ENCODE data around the gene LRRC41.
A peak's percentile ranks its signal among the peaks of the same experiment; 100 is the strongest.

LRRC41 gene

DNA sequence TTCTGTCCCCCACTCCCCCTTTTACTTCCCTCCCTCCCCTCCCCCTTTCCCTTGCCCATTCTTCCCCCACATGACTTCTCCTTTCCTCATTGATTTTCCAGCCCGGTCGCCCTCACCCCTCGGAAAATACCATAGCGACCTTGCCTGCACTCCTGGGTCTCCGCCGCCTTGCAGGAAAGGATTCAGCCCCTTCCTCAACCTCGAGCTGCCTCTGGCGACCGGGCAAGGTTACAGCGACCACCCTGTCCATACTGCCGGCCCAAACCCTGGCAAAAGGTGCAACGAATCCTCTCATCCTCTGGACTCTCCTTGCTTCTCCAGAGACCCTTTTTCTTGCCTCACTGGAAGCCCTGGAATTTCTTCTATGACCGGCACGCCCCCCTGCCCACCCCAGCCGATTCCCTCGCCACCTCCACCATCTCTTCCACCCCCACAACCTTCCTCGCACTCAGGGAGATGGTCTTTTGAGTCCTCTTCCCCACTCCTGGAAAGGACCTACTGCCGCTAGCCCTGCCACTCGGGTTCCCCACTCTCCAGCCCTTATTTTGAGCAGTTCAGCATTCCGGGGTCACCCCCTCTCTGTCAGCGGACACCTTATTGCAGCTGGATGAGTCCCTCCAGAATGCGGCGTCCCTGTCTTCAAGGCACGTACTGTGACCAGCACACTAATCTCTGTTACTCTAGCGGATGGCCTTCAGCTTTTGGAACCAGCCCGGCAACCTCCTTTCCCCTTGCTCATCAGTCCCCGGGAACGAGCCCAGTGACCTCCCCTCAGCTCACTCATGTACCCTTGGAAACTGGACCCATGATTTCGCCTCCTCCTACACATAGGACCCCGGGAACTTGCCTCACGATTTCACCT lies 38.0 kb upstream of the LRRC41 start:
- TF ChIP-seq ZIC2 (tag by site-specific recombination; IDR thresholded peaks at IDR 0.05) = no peak
- TF ChIP-seq SALL2 (tag by site-specific recombination; IDR thresholded peaks at IDR 0.05; ENCODE audit: borderline replicate concordance) = no peak
- TF ChIP-seq ZNF184 (tag by site-specific recombination; IDR thresholded peaks at IDR 0.05) = no peak
- TF ChIP-seq ZNF660 (tag by site-specific recombination; IDR thresholded peaks at IDR 0.05) = no peak
- TF ChIP-seq ZNF248 (tag by site-specific recombination; IDR thresholded peaks at IDR 0.05) = no peak
- TF ChIP-seq, protein P1, sequence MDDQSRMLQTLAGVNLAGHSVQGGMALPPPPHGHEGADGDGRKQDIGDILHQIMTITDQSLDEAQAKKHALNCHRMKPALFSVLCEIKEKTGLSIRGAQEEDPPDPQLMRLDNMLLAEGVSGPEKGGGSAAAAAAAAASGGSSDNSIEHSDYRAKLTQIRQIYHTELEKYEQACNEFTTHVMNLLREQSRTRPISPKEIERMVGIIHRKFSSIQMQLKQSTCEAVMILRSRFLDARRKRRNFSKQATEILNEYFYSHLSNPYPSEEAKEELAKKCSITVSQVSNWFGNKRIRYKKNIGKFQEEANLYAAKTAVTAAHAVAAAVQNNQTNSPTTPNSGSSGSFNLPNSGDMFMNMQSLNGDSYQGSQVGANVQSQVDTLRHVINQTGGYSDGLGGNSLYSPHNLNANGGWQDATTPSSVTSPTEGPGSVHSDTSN (CRISPR knock-in tag; IDR thresholded peaks at IDR 0.05) = no peak
- no peak for TF ChIP-seq ZNF837 (tag by site-specific recombination; IDR thresholded peaks at IDR 0.05)
- peak; percentile 22; the same call in 1 of the 2 replicates for TF ChIP-seq BCL11A (tag by site-specific recombination; IDR thresholded peaks at IDR 0.05; ENCODE audit: low read depth)
- no peak for TF ChIP-seq ZNF221 (tag by site-specific recombination; IDR thresholded peaks at IDR 0.05; ENCODE audit: borderline replicate concordance)
- no peak for TF ChIP-seq ZNF776 (tag by site-specific recombination; IDR thresholded peaks at IDR 0.05; ENCODE audit: borderline replicate concordance)
- TF ChIP-seq ZNF530 (tag by site-specific recombination; IDR thresholded peaks at IDR 0.05; ENCODE audit: low read depth) = no peak
- TF ChIP-seq SP7 (tag by site-specific recombination; IDR thresholded peaks at IDR 0.05) = no peak
- TF ChIP-seq ZFP3 (tag by site-specific recombination; IDR thresholded peaks at IDR 0.05; ENCODE audit: low read depth) = no peak
- no peak for TF ChIP-seq ZNF768 (tag by site-specific recombination; IDR thresholded peaks at IDR 0.05)
- TF ChIP-seq ZNF157 (tag by site-specific recombination; IDR thresholded peaks at IDR 0.05) = 0 out of 2 replicates have a peak, but pooled peaks have one; percentile 4
- 0 out of 2 replicates have a peak, but pooled peaks have one; percentile 5 for TF ChIP-seq WT1 (tag by site-specific recombination; IDR thresholded peaks at IDR 0.05)
- ChIA-PET CTCF (interaction anchor here (0.5 to 2.6 kb wide), 12 partner anchors 8 to 363 kb away, joined by 3 to 14 read pairs (median 4); partner anchors contain the start of genes LRRC41 and UQCRH), POLR2A (interaction anchor here (0.6 to 2.2 kb wide), 3 partner anchors 23 to 217 kb away, joined by 4 to 24 read pairs (median 6); partner anchors contain the start of genes LRRC41 and UQCRH)
- Histone ChIP-seq H3K4me1 (ENCODE audit: control insufficient read depth, insufficient read depth, low read length) (no peaks in the 10 kb centered on the region; the same call in none of the 2 replicates), H3K4me3 (ENCODE audit: low read depth, low read length) (peak overlapping the region; percentile 78), H3K27ac (ENCODE audit: extremely low read depth, low read depth, low read length) (peak overlapping the region; percentile 81; the same call in 1 of the 2 replicates), H3K36me3 (ENCODE audit: control insufficient read depth in 2 of 2, insufficient read depth in 1 of 2, low read length in 2 of 2) (peaks cover 0 to 41% of the 10 kb centered on the region in 2 experiments; a peak in 2 of 3 replicates), H3K9me3 (ENCODE audit: control insufficient read depth, insufficient read depth, low read depth, low read length) (no peaks in the 10 kb centered on the region)

DNA sequence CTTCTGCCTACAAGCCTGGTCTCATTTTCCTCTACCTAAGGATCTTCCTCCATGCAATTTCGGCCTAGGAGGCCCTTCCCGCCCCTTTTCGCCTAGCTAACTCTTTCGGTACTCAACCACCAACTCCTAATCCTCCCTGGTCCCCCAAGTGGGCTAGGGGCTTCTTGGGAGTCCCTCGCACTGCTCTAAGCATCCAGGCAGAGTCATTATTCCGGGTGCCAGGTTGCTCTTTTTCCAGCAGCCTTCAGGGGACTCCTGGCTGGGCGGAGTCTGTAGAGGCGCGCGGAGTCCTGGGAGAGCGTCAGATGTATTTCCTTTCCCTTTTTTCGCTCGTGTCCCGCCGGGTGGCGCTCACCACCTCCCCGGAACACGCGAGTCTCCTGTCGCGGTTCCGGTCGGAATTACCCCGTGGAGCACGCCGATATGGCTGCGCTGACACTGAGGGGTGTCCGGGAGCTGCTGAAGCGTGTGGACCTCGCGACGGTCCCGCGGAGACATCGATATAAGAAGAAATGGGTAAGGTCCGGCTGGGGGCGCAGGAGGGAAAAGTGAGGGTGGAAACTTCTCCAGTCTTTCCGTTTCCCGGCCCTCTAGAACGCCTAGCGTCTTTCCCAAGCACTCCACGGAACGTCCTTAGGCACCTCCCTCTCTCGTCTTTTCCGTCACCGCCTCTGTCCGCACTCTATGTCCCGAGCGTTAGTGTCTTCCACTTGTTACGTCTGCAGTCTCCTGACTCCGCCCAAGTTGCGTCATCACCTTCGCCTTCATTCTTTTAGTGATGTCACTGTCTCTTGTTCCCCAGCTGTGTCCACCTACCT lies 37.2 kb upstream of the LRRC41 start, which contains the start of gene NSUN4:
NSUN4 (plus strand) TSS at position 404 of the 818 bp plus-strand sequence; CDS start at position 424, 20 bp downstream.
- peaks cover 0 to 39% of the 10 kb centered on the region in 2 experiments; a peak in 2 of 3 replicates for H3K36me3 ChIP-seq (ENCODE audit: control insufficient read depth in 2 of 2, insufficient read depth in 1 of 2, low read length in 2 of 2)
- ChIA-PET POLR2A (interaction anchor here (0.6 to 2.2 kb wide), 10 partner anchors 9 to 819 kb away, joined by 3 to 24 read pairs (median 4); partner anchors contain the start of genes LRRC41, PRDX1 and UQCRH), CTCF (interaction anchor here (0.5 to 2.1 kb wide), 17 partner anchors 10 to 364 kb away, joined by 3 to 10 read pairs (median 4); partner anchors contain the start of genes LRRC41 and UQCRH)
- H3K4me1 ChIP-seq (ENCODE audit: control insufficient read depth, insufficient read depth, low read length) = no peaks in the 10 kb centered on the region; the same call in none of the 2 replicates
- H3K27ac ChIP-seq (ENCODE audit: extremely low read depth, low read depth, low read length) = peak within 1 kb of the TSS; percentile 81
- no peaks in the 10 kb centered on the region for H3K9me3 ChIP-seq (ENCODE audit: control insufficient read depth, insufficient read depth, low read depth, low read length)
- peak within 1 kb of the TSS; percentile 78 for H3K4me3 ChIP-seq (ENCODE audit: low read depth, low read length)
- TF ChIP-seq ZNF529 (tag by site-specific recombination; IDR thresholded peaks at IDR 0.05; ENCODE audit: insufficient replicate concordance) (no peak), ZNF843 (tag by site-specific recombination; IDR thresholded peaks at IDR 0.05) (peak; percentile 58), ZNF571 (tag by site-specific recombination; IDR thresholded peaks at IDR 0.05) (no peak), ZNF670 (tag by site-specific recombination; IDR thresholded peaks at IDR 0.05; ENCODE audit: low read depth) (0 out of 2 replicates have a peak, but pooled peaks have one; percentile 15), ZNF830 (tag by site-specific recombination; IDR thresholded peaks at IDR 0.05; ENCODE audit: low read depth) (no peak), ZSCAN16 (tag by site-specific recombination; IDR thresholded peaks at IDR 0.05) (no peak)
- TF ChIP-seq, protein P2, sequence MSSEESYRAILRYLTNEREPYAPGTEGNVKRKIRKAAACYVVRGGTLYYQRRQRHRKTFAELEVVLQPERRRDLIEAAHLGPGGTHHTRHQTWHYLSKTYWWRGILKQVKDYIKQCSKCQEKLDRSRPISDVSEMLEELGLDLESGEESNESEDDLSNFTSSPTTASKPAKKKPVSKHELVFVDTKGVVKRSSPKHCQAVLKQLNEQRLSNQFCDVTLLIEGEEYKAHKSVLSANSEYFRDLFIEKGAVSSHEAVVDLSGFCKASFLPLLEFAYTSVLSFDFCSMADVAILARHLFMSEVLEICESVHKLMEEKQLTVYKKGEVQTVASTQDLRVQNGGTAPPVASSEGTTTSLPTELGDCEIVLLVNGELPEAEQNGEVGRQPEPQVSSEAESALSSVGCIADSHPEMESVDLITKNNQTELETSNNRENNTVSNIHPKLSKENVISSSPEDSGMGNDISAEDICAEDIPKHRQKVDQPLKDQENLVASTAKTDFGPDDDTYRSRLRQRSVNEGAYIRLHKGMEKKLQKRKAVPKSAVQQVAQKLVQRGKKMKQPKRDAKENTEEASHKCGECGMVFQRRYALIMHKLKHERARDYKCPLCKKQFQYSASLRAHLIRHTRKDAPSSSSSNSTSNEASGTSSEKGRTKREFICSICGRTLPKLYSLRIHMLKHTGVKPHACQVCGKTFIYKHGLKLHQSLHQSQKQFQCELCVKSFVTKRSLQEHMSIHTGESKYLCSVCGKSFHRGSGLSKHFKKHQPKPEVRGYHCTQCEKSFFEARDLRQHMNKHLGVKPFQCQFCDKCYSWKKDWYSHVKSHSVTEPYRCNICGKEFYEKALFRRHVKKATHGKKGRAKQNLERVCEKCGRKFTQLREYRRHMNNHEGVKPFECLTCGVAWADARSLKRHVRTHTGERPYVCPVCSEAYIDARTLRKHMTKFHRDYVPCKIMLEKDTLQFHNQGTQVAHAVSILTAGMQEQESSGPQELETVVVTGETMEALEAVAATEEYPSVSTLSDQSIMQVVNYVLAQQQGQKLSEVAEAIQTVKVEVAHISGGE (tag by site-specific recombination; conservative IDR thresholded peaks at IDR 0.05; ENCODE audit: low read depth) = peak; percentile 99
- TF ChIP-seq, protein P3, sequence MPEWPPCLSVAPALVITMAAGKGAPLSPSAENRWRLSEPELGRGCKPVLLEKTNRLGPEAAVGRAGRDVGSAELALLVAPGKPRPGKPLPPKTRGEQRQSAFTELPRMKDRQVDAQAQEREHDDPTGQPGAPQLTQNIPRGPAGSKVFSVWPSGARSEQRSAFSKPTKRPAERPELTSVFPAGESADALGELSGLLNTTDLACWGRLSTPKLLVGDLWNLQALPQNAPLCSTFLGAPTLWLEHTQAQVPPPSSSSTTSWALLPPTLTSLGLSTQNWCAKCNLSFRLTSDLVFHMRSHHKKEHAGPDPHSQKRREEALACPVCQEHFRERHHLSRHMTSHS (tag by site-specific recombination; IDR thresholded peaks at IDR 0.05) = no peak
- TF ChIP-seq, protein P4, sequence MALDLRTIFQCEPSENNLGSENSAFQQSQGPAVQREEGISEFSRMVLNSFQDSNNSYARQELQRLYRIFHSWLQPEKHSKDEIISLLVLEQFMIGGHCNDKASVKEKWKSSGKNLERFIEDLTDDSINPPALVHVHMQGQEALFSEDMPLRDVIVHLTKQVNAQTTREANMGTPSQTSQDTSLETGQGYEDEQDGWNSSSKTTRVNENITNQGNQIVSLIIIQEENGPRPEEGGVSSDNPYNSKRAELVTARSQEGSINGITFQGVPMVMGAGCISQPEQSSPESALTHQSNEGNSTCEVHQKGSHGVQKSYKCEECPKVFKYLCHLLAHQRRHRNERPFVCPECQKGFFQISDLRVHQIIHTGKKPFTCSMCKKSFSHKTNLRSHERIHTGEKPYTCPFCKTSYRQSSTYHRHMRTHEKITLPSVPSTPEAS (tag by site-specific recombination; IDR thresholded peaks at IDR 0.05) = 0 out of 2 replicates have a peak, but pooled peaks have one; percentile 19

Data from HEK293 (cell line).